Smooth muscle cell of bladder (primary cell): ENCODE data around the gene DEFB124. TPM values are rescaled to one million over a fixed set of nuclear protein-coding genes. Genes with fewer than 3 reads are reported as not detected.

Source experiments
- total RNA-seq: library from RNA; depleted of rRNA; stranded (reverse); fragments of >200 nt; gene quantifications from 2 replicates; pipeline ENCODE4 v1.2.3, GENCODE V29; 2014

The DEFB124 gene
- not detected in 2 replicates for total RNA-seq

DNA sequence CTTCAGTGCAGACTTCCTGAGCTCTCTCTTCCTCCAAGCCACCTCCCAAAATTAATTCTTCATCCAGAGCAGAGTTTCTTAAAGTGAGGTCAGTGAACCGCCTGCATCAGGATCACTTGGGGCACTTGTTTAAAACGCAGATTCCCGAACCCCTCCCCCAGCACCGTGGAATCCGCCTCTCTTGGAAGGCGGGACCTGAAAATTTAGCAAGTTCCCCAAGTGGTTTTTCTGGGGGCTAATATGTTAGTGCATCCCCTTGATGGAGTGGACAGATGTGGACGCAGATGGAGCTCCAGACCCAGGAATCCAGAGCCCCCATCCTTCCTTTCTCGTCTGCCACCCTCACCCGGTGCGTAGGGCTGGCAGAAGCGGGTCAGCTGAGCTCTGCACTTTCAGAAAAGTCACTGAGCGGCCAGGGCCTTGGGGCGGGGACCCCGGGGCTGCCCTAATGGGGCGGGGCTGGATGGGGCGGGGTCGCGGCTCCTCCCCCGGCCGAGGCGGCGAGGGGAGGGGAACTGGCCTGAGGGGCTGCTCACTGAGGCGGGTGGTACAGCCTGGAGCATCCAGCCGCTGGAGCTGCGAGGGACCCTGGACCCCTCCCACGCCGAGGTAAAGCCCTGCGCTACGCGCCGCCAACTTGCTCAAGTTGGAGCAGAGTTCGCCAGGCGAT, at the start of gene DEFB124, which contains the start of gene REM1:
Gene DEFB124, minus strand, starts transcription at position 370 of the 670 bp plus-strand sequence. CDS start 2,114 bp downstream, outside the sequence.
Gene REM1, plus strand, starts transcription at position 531 of the 670 bp plus-strand sequence. CDS start 1,158 bp downstream, outside the sequence.

GRCh38 chr20:31514154-31515071, 39.5 kb upstream of the DEFB124 start, which contains the start of gene HM13:
Gene HM13, plus strand, starts transcription at chr20:31514442. Its CDS starts 110 bp downstream, at chr20:31514552.

DNA sequence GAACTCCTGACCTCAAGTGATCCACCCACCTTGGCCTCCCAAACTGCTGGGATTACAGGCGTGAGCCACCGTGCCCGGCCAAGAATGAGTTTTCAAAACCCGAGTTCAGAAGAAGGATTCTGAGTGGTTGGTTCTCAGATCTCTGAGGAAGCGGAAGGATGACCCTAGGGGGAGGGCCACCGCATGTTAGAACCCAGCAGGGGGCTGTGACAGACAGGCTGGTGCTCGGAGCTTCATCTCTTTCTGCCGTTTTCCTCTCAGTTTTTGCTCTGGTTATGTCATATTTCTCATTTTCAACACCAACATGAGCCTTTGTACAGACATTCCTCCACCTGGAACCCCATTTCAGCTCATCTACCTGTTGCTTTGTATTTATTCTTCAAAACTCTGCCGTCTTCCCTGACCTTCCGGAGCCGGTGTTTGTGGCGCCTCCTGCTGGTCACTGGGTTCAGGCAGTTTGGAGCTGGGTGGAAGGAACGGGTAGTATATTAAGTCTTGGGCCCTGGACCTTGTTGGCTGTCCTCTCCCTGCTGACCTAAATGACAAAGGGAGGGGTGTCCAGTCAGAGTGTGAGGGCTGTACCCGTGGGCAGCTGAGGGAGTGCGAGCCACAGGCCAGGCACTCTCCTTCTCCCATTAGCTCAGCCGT, 34.8 kb downstream of the DEFB124 start, which contains the start of gene DEFB123:
Gene DEFB123, plus strand, starts transcription at position 621 of the 648 bp plus-strand sequence. CDS start 67 bp downstream, outside the sequence.

Other genes with a start within 250 kb of the DEFB124 start
- gene DEFB115, start 217.5 kb downstream of the DEFB124 start, total RNA-seq: not detected in 2 replicates
- gene DEFB116, start 166.5 kb downstream of the DEFB124 start, total RNA-seq: not detected in 2 replicates
- not detected in 2 replicates for gene DEFB118, start 106.5 kb downstream of the DEFB124 start, total RNA-seq
- gene DEFB119, start 84.5 kb downstream of the DEFB124 start, total RNA-seq: not detected in 2 replicates
- not detected in 2 replicates for gene DEFB121, start 68.9 kb downstream of the DEFB124 start, total RNA-seq
- not detected in 2 replicates for gene DEFB123, start 34.5 kb downstream of the DEFB124 start, total RNA-seq
- 0.09 TPM in 1 of 2 replicates, not detected in the other for gene REM1, start 161 bp upstream of the DEFB124 start, total RNA-seq
- 46.4 and 55.9 TPM in 2 replicates for gene HM13, start 39.3 kb upstream of the DEFB124 start, total RNA-seq
- gene ID1, start 130.2 kb upstream of the DEFB124 start, total RNA-seq: 141 and 149 TPM in 2 replicates
- not detected in 2 replicates for gene COX4I2, start 162.8 kb upstream of the DEFB124 start, total RNA-seq
- 22.8 and 33.6 TPM in 2 replicates for gene BCL2L1, start 247.7 kb upstream of the DEFB124 start, total RNA-seq